BJ (cell line): ENCODE data around the gene PVR. TPM values are rescaled to one million over a fixed set of nuclear protein-coding genes. Genes with fewer than 3 reads are reported as not detected.

Source experiments
- CTCF ChIA-PET: fragments of 350-600 bp; formaldehyde crosslinking; extraction: SDS; loops from one replicate; lab custom pipeline; 2021; ENCODE audit warnings: antibody characterized with exemption, inconsistent platforms; lab: Yijun Ruan, JAX
- POLR2A ChIA-PET: fragments of 300-600 bp; sonication (Branson Sonifier 250); formaldehyde crosslinking; extraction: SDS; loops from one replicate; lab custom pipeline; 2021; ENCODE audit warnings: antibody characterized with exemption; lab: Charles Lee
- DNase-seq: peaks from one replicate; pipeline ENCODE4 v3.0.0-alpha.2; 2011; ENCODE audit warnings: low read depth
- H3K27me3 ChIP-seq: 2 replicates; pipeline ENCODE4 v1.6.0; 2011; ENCODE audit warnings: low read length; ENCODE audit not compliant: control insufficient read depth, insufficient read depth
- H3K36me3 ChIP-seq: 2 replicates; pipeline ENCODE4 v1.5.1; 2011; ENCODE audit warnings: low read length; ENCODE audit not compliant: control insufficient read depth, insufficient read depth
- H3K4me3 ChIP-seq: 2 replicates; pipeline ENCODE4 v1.5.1; 2011; ENCODE audit warnings: low read depth, mild to moderate bottlenecking, control low read depth, low read length
- polyA plus RNA-seq: library from polyadenylated mRNA; depleted of rRNA; stranded (reverse); fragments of >200 nt; gene quantifications from 2 replicates; pipeline ENCODE4 v1.2.3, GENCODE V29; 2011
- TF ChIP-seq, protein P1 (sequence below): IDR thresholded peaks from 2 replicates; pipeline ENCODE4 v1.5.1; 2011; ENCODE audit warnings: low read depth, mild to moderate bottlenecking, control low read depth, inconsistent platforms, low read length, moderate library complexity; ENCODE audit not compliant: insufficient read depth

PVR gene
- polyA plus RNA-seq, 1 experiment = 129 TPM

- ChIA-PET CTCF (interaction anchor here (1.1 to 1.9 kb wide), 5 partner anchors 12 to 250 kb away, joined by 3 to 9 read pairs (median 5); no protein-coding TSS in a partner anchor), POLR2A (interaction anchor here (0.7 kb wide), 1 partner anchor 11 kb away, joined by 3 read pairs; no protein-coding TSS in a partner anchor)
- no peaks in the 10 kb centered on the region for H3K27me3 ChIP-seq
- H3K36me3 ChIP-seq = no peaks in the 10 kb centered on the region
- no peak overlapping the region for H3K4me3 ChIP-seq
- no peak for DNase-seq
- TF ChIP-seq, protein P1, sequence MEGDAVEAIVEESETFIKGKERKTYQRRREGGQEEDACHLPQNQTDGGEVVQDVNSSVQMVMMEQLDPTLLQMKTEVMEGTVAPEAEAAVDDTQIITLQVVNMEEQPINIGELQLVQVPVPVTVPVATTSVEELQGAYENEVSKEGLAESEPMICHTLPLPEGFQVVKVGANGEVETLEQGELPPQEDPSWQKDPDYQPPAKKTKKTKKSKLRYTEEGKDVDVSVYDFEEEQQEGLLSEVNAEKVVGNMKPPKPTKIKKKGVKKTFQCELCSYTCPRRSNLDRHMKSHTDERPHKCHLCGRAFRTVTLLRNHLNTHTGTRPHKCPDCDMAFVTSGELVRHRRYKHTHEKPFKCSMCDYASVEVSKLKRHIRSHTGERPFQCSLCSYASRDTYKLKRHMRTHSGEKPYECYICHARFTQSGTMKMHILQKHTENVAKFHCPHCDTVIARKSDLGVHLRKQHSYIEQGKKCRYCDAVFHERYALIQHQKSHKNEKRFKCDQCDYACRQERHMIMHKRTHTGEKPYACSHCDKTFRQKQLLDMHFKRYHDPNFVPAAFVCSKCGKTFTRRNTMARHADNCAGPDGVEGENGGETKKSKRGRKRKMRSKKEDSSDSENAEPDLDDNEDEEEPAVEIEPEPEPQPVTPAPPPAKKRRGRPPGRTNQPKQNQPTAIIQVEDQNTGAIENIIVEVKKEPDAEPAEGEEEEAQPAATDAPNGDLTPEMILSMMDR = no peak
These were observed 7.0 kb upstream of the PVR start for GRCh38 chr19:44636439-44637389.

GRCh38 chr19:44637390-44637764, 6.3 kb upstream of the PVR start:
- H3K27me3 ChIP-seq = no peaks in the 10 kb centered on the region
- CTCF ChIA-PET = no interaction called here
- DNase-seq = no peak
- TF ChIP-seq, protein P1 = no peak
- no peaks in the 10 kb centered on the region for H3K36me3 ChIP-seq
- H3K4me3 ChIP-seq = no peak overlapping the region
- POLR2A ChIA-PET = no interaction called here

DNA sequence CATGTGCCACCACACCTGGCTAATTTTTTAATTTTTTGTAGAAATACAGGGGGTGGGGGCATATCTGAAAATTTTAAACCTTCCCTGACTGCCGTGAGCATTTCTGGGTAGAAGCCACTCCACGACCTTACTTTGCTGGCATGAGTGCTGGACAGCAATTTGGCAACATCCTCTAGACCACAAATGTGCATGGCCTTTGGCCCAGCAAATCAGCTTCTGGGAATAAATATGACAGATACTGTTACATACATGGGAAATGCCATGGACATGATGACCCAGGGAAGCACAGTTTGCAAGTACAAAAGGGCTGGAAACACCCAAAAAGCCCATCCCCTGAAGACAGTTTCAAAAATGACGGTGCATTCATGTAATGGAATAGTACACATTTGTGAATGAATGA, 3.2 kb upstream of the PVR start:
- Histone ChIP-seq H3K36me3 (no peaks in the 10 kb centered on the region), H3K27me3 (no peaks in the 10 kb centered on the region), H3K4me3 (no peak overlapping the region)
- TF ChIP-seq, protein P1 = no peak
- POLR2A ChIA-PET = no interaction called here
- CTCF ChIA-PET = interaction anchor here (0.6 to 1.3 kb wide), 4 partner anchors 14 to 52 kb away, joined by 3 read pairs; no protein-coding TSS in a partner anchor
- no peak for DNase-seq

DNA sequence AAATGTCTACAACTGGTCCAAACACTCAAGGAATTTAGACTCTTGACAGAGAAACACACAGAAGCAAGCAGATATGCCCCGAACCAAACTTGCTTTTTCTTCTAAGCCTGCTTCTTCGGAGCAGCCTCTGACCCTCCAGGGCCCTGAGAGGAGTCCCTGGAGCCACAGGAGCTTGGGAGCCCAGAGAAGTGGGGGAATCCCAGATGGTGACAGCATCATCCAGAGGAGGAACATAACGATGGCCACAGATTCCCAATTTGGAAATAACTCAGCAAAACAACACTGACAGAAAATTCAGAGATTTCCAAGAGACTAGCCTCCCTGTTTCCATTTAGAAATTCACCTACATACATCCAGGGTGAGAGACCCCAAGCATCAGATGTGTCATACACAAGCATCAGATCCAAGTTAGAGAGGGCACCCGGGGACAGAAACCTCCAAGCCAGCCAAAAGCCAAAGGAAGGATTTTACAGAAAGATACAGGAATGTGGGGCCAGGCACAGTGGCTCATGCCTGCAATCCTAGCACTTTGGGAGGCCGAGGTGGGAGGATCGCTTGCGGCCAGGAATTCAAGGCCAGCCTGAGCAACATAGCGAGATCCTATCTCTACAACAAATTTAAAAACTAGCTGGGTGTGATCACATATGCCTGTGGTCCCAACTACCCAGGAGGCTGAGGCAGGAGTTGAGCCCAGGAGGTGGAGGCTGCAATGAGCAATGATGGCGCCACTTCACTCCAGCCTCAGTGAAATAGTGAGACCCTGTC, 2.0 kb upstream of the PVR start:
- ChIA-PET POLR2A (no interaction called here), CTCF (interaction anchor here (4.5 kb wide), 1 partner anchor 15 kb away, joined by 22 read pairs; no protein-coding TSS in a partner anchor)
- no peak for DNase-seq
- TF ChIP-seq, protein P1 = no peak
- Histone ChIP-seq H3K4me3 (no peak overlapping the region), H3K27me3 (no peaks in the 10 kb centered on the region), H3K36me3 (no peaks in the 10 kb centered on the region)

- ChIA-PET CTCF (interaction anchor here (1.2 to 4.5 kb wide), 2 partner anchors 15 to 59 kb away, joined by 3 to 22 read pairs; no protein-coding TSS in a partner anchor), POLR2A (no interaction called here)
- TF ChIP-seq, protein P1 = no peak
- DNase-seq = no peak
- H3K36me3 ChIP-seq = peaks cover 4% of the 10 kb centered on the region
- no peaks in the 10 kb centered on the region for H3K27me3 ChIP-seq
- H3K4me3 ChIP-seq = no peak overlapping the region
These were observed 1.3 kb upstream of the PVR start for GRCh38 chr19:44642377-44642776.
